Measurements from ENCODE around the gene SPC24. TPM values are rescaled to one million over a fixed set of nuclear protein-coding genes. Genes with fewer than 3 reads are reported as not detected.

The SPC24 gene
- total RNA-seq, 1 experiment from 2014 or later = 33.9 TPM

DNA sequence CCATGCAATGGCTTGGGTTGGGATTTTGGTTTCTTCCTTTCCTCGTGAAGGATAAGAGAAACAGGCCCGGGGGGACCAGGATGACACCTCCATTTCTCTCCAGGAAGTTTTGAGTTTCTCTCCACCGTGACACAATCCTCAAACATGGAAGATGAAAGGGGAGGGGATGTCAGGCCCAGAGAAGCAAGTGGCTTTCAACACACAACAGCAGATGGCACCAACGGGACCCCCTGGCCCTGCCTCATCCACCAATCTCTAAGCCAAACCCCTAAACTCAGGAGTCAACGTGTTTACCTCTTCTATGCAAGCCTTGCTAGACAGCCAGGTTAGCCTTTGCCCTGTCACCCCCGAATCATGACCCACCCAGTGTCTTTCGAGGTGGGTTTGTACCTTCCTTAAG, 24.1 kb downstream of the SPC24 start:
- Histone ChIP-seq H3K27ac (ENCODE audit: low read depth, low read length) (no peak overlapping the region; the same call in 1 of the 2 replicates), H3K9me2 (ENCODE audit: insufficient read depth) (no peaks in the 10 kb centered on the region), H3K9ac (ENCODE audit: low read length) (no peak overlapping the region), H3K9me3 (ENCODE audit: control insufficient read depth in 1 of 2, insufficient read depth in 1 of 2, low read depth in 1 of 2, low read length in 2 of 2) (no peaks in the 10 kb centered on the region), H3K4me2 (ENCODE audit: low read length) (no peak overlapping the region), H3K27me3 (ENCODE audit: insufficient read depth, low read length) (no peaks in the 10 kb centered on the region), H2AFZ (ENCODE audit: low read depth, low read length, poor library complexity, severe bottlenecking) (no peak overlapping the region), H3K4me1 (ENCODE audit: control insufficient read depth in 1 of 2, insufficient read depth in 2 of 2, low read length in 2 of 2) (peaks cover 0 to 3% of the 10 kb centered on the region in 2 experiments; a peak in 2 of 4 replicates), H4K20me1 (ENCODE audit: insufficient read depth) (no peaks in the 10 kb centered on the region), H3K4me3 (replicated peaks in 1 of 2; ENCODE audit: low read depth in 1 of 2, low read length in 2 of 2) (no peak overlapping the region), H3K36me3 (ENCODE audit: control insufficient read depth in 1 of 2, insufficient read depth in 2 of 2, low read length in 2 of 2) (peaks cover 36 to 47% of the 10 kb centered on the region in 2 experiments), H3K79me2 (ENCODE audit: insufficient read depth, low read length) (peaks cover 17% of the 10 kb centered on the region; the same call in 1 of the 2 replicates)
- ChIA-PET CTCF (no interaction called here), RAD21 (ENCODE audit: low non-redundant PET in 1 of 2, low total read pairs in 2 of 2, uncharacterized antibody in 2 of 2, unreplicated experiment in 2 of 2) (no interaction called here), POLR2A (no interaction called here)
- TF ChIP-seq YY1 (IDR thresholded peaks at IDR 0.05; ENCODE audit: extremely low read depth, insufficient replicate concordance, low read depth, low read length) (no peak), CTCF (IDR thresholded peaks at IDR 0.05 in 2 of 3, conservative IDR thresholded peaks at IDR 0.05 in 1 of 3; ENCODE audit: borderline replicate concordance in 1 of 3, insufficient read depth in 1 of 3, low read depth in 2 of 3, low read length in 2 of 3) (no peak), CBX3 (IDR thresholded peaks at IDR 0.05; ENCODE audit: low read depth) (no peak)
- BruUV-seq (replicated peaks) = no TSS peak
- DNase-seq (ENCODE audit: low read depth, low spot score) (no peak), ATAC-seq (no peak)
- intact Hi-C loops (cut with micrococcal nuclease) = loop anchor here (1.0 to 5.0 kb wide), 2 partner anchors 95 to 194 kb away; no protein-coding TSS in a partner anchor

DNA sequence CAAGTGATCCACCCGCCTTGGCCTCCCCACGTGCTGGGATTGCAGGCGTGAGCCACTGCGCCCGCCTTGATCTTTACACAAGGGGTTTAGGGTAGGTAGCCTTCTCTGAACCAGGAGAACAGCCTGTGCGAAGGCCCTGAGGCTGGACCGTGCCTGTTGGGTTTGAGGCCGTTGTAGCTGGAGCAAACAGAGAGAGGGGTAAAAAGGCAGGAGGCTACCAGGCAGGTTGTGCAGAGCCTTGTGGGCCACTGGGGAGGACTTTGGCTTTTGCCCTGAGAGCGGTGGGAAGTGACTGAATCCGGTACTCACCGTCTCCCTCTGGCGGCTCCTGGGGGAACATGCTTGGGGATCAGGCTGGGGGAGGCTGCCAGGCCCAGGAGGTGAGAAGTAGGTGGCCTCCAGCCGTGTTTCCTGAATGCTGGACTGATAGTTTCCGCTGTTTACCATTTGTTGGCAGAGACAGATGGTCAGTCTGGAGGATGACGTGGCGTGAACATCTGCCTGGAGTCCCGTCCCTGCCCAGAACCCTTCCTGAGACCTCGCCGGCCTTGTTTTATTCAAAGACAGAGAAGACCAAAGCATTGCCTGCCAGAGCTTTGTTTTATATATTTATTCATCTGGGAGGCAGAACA, 24.6 kb downstream of the SPC24 start:
- ATAC-seq = peak; percentile 84
- no peaks in the 10 kb centered on the region for H3K27me3 ChIP-seq (ENCODE audit: insufficient read depth, low read length)
- no peaks in the 10 kb centered on the region for H3K9me3 ChIP-seq (ENCODE audit: control insufficient read depth in 1 of 2, insufficient read depth in 1 of 2, low read depth in 1 of 2, low read length in 2 of 2)
- peak overlapping the region; percentile 31; the same call in 1 of the 2 replicates for H3K27ac ChIP-seq (ENCODE audit: low read depth, low read length)
- no peak overlapping the region for H3K9ac ChIP-seq (ENCODE audit: low read length)
- H3K4me3 ChIP-seq (replicated peaks in 1 of 2; ENCODE audit: low read depth in 1 of 2, low read length in 2 of 2) = no peak overlapping the region
- BruUV-seq (replicated peaks) = no TSS peak
- no peak overlapping the region for H3K4me2 ChIP-seq (ENCODE audit: low read length)
- peak; percentile 35 for DNase-seq (ENCODE audit: low read depth, low spot score)
- no peaks in the 10 kb centered on the region for H4K20me1 ChIP-seq (ENCODE audit: insufficient read depth)
- no peak for TF ChIP-seq EZH2 (IDR thresholded peaks at IDR 0.05)
- peak; percentile 59 for TF ChIP-seq RAD21 (IDR thresholded peaks at IDR 0.05; ENCODE audit: low read depth)
- peak; percentile 62 to 93 (median 83); a peak in 5 of 6 replicates for TF ChIP-seq CTCF (IDR thresholded peaks at IDR 0.05 in 2 of 3, conservative IDR thresholded peaks at IDR 0.05 in 1 of 3; ENCODE audit: borderline replicate concordance in 1 of 3, insufficient read depth in 1 of 3, low read depth in 2 of 3, low read length in 2 of 3)
- peaks cover 0 to 3% of the 10 kb centered on the region in 2 experiments; a peak in 2 of 4 replicates for H3K4me1 ChIP-seq (ENCODE audit: control insufficient read depth in 1 of 2, insufficient read depth in 2 of 2, low read length in 2 of 2)
- POLR2A ChIA-PET = no interaction called here
- H3K79me2 ChIP-seq (ENCODE audit: insufficient read depth, low read length) = peaks cover 20% of the 10 kb centered on the region; the same call in 1 of the 2 replicates
- H3K36me3 ChIP-seq (ENCODE audit: control insufficient read depth in 1 of 2, insufficient read depth in 2 of 2, low read length in 2 of 2) = peaks cover 39 to 50% of the 10 kb centered on the region in 2 experiments
- RAD21 ChIA-PET (ENCODE audit: low non-redundant PET in 1 of 2, low total read pairs in 2 of 2, uncharacterized antibody in 2 of 2, unreplicated experiment in 2 of 2) = no interaction called here
- no peak overlapping the region for H2AFZ ChIP-seq (ENCODE audit: low read depth, low read length, poor library complexity, severe bottlenecking)
- no peaks in the 10 kb centered on the region for H3K9me2 ChIP-seq (ENCODE audit: insufficient read depth)
- CTCF ChIA-PET = no interaction called here
- intact Hi-C loops (cut with micrococcal nuclease) = loop anchor here (1.0 to 5.0 kb wide), 2 partner anchors 95 to 194 kb away; no protein-coding TSS in a partner anchor

Data from HCT116 (cell line).